Measurements from ENCODE around the gene KASH5. TPM values are rescaled to one million over a fixed set of nuclear protein-coding genes. Genes with fewer than 3 reads are reported as not detected.
A peak's percentile ranks its signal among the peaks of the same experiment; 100 is the strongest.

Gene KASH5
- total and polyA plus RNA-seq, 4 donors = 0.21 to 1.3 (median 0.35) TPM

- Histone ChIP-seq H3K27ac (ENCODE audit: low read depth, low read length) (no peak overlapping the region), H3K9me3 (ENCODE audit: control insufficient read depth, insufficient read depth, low read length) (no peaks in the 10 kb centered on the region)
- WGBS (ENCODE audit: insufficient coverage) = 80% methylated on average over 7 of the region's 8 CpGs
These were observed 20.9 kb downstream of the KASH5 start for GRCh38 chr19:49408816-49409440.

GRCh38 chr19:49409441-49410029 is 21.5 kb downstream of the KASH5 start:
- WGBS (ENCODE audit: insufficient coverage) = 89% methylated on average over 3 of the region's 5 CpGs
- H3K4me3 ChIP-seq (ENCODE audit: low read depth, low read length) = no peak overlapping the region
- H3K9me3 ChIP-seq (ENCODE audit: control insufficient read depth, insufficient read depth, low read length) = no peaks in the 10 kb centered on the region
- H3K36me3 ChIP-seq (ENCODE audit: control insufficient read depth, insufficient read depth, low read length) = no peaks in the 10 kb centered on the region
- no peak overlapping the region for H3K27ac ChIP-seq (ENCODE audit: low read depth, low read length)
- DNase-seq (ENCODE audit: low read depth in 4 of 6, low spot score in 6 of 6) = no peak
- no peaks in the 10 kb centered on the region for H3K27me3 ChIP-seq (ENCODE audit: control insufficient read depth, insufficient read depth, low read length)
- peaks cover 8% of the 10 kb centered on the region for H3K4me1 ChIP-seq (ENCODE audit: control insufficient read depth, insufficient read depth, low read length)

More at GRCh38 chr19:49408816-49409440, 20.9 kb downstream of the KASH5 start:
- Histone ChIP-seq H3K36me3 (ENCODE audit: control insufficient read depth, insufficient read depth, low read length) (no peaks in the 10 kb centered on the region), H3K27me3 (ENCODE audit: control insufficient read depth, insufficient read depth, low read length) (no peaks in the 10 kb centered on the region), H3K4me3 (ENCODE audit: low read depth, low read length) (no peak overlapping the region), H3K4me1 (ENCODE audit: control insufficient read depth, insufficient read depth, low read length) (peaks cover 8% of the 10 kb centered on the region)
- no peak for DNase-seq (ENCODE audit: low read depth in 4 of 6, low spot score in 6 of 6)

GRCh38 chr19:49411681-49412326 is 23.8 kb downstream of the KASH5 start:
- H3K27me3 ChIP-seq (ENCODE audit: control insufficient read depth, insufficient read depth, low read length) = peaks cover 4% of the 10 kb centered on the region
- no peaks in the 10 kb centered on the region for H3K9me3 ChIP-seq (ENCODE audit: control insufficient read depth, insufficient read depth, low read length)
- DNase-seq (ENCODE audit: low read depth in 4 of 6, low spot score in 6 of 6) = no peak
- no peak overlapping the region for H3K27ac ChIP-seq (ENCODE audit: low read depth, low read length)
- H3K4me3 ChIP-seq (ENCODE audit: low read depth, low read length) = no peak overlapping the region
- WGBS (ENCODE audit: insufficient coverage) = 80% methylated on average over 3 of the region's 3 CpGs
- no peaks in the 10 kb centered on the region for H3K36me3 ChIP-seq (ENCODE audit: control insufficient read depth, insufficient read depth, low read length)
- peaks cover 8% of the 10 kb centered on the region for H3K4me1 ChIP-seq (ENCODE audit: control insufficient read depth, insufficient read depth, low read length)

GRCh38 chr19:49413348-49413747 is 25.3 kb downstream of the KASH5 start:
- Histone ChIP-seq H3K27ac (ENCODE audit: low read depth, low read length) (no peak overlapping the region), H3K36me3 (ENCODE audit: control insufficient read depth, insufficient read depth, low read length) (no peaks in the 10 kb centered on the region), H3K4me1 (ENCODE audit: control insufficient read depth, insufficient read depth, low read length) (peaks cover 8% of the 10 kb centered on the region), H3K4me3 (ENCODE audit: low read depth, low read length) (no peak overlapping the region), H3K9me3 (ENCODE audit: control insufficient read depth, insufficient read depth, low read length) (no peaks in the 10 kb centered on the region), H3K27me3 (ENCODE audit: control insufficient read depth, insufficient read depth, low read length) (peaks cover 15% of the 10 kb centered on the region)
- peak in 2 of 6 donors; percentile 65 to 68 for DNase-seq (ENCODE audit: low read depth in 4 of 6, low spot score in 6 of 6)
- 35% methylated on average over 9 of the region's 9 CpGs for WGBS (ENCODE audit: insufficient coverage)

GRCh38 chr19:49414256-49414655 is 26.2 kb downstream of the KASH5 start:
- Histone ChIP-seq H3K4me3 (ENCODE audit: low read depth, low read length) (no peak overlapping the region), H3K9me3 (ENCODE audit: control insufficient read depth, insufficient read depth, low read length) (no peaks in the 10 kb centered on the region), H3K27me3 (ENCODE audit: control insufficient read depth, insufficient read depth, low read length) (peaks cover 24% of the 10 kb centered on the region), H3K27ac (ENCODE audit: low read depth, low read length) (no peak overlapping the region), H3K36me3 (ENCODE audit: control insufficient read depth, insufficient read depth, low read length) (no peaks in the 10 kb centered on the region), H3K4me1 (ENCODE audit: control insufficient read depth, insufficient read depth, low read length) (peaks cover 8% of the 10 kb centered on the region)
- 100% methylated on average over 3 of the region's 3 CpGs for WGBS (ENCODE audit: insufficient coverage)
- DNase-seq (ENCODE audit: low read depth in 4 of 6, low spot score in 6 of 6) = no peak

- no peaks in the 10 kb centered on the region for H3K9me3 ChIP-seq (ENCODE audit: control insufficient read depth, insufficient read depth, low read length)
- no peak for DNase-seq (ENCODE audit: low read depth in 4 of 6, low spot score in 6 of 6)
- H3K4me1 ChIP-seq (ENCODE audit: control insufficient read depth, insufficient read depth, low read length) = peaks cover 8% of the 10 kb centered on the region
- 58% methylated on average over 9 of the region's 15 CpGs for WGBS (ENCODE audit: insufficient coverage)
- no peak overlapping the region for H3K27ac ChIP-seq (ENCODE audit: low read depth, low read length)
- no peaks in the 10 kb centered on the region for H3K36me3 ChIP-seq (ENCODE audit: control insufficient read depth, insufficient read depth, low read length)
- H3K4me3 ChIP-seq (ENCODE audit: low read depth, low read length) = no peak overlapping the region
- peaks cover 34% of the 10 kb centered on the region for H3K27me3 ChIP-seq (ENCODE audit: control insufficient read depth, insufficient read depth, low read length)
These were observed 27.2 kb downstream of the KASH5 start for GRCh38 chr19:49415102-49415809.

GRCh38 chr19:49415810-49416200 is 27.8 kb downstream of the KASH5 start:
- Histone ChIP-seq H3K4me3 (ENCODE audit: low read depth, low read length) (no peak overlapping the region), H3K27me3 (ENCODE audit: control insufficient read depth, insufficient read depth, low read length) (peaks cover 39% of the 10 kb centered on the region), H3K4me1 (ENCODE audit: control insufficient read depth, insufficient read depth, low read length) (peaks cover 8% of the 10 kb centered on the region), H3K9me3 (ENCODE audit: control insufficient read depth, insufficient read depth, low read length) (no peaks in the 10 kb centered on the region), H3K36me3 (ENCODE audit: control insufficient read depth, insufficient read depth, low read length) (no peaks in the 10 kb centered on the region), H3K27ac (ENCODE audit: low read depth, low read length) (no peak overlapping the region)
- WGBS (ENCODE audit: insufficient coverage) = 55% methylated on average over 2 of the region's 2 CpGs
- no peak for DNase-seq (ENCODE audit: low read depth in 4 of 6, low spot score in 6 of 6)

- H3K4me3 ChIP-seq (ENCODE audit: low read depth, low read length) = no peak overlapping the region
- WGBS (ENCODE audit: insufficient coverage) = 29% methylated on average over 5 of the region's 7 CpGs
- no peak overlapping the region for H3K27ac ChIP-seq (ENCODE audit: low read depth, low read length)
- no peaks in the 10 kb centered on the region for H3K36me3 ChIP-seq (ENCODE audit: control insufficient read depth, insufficient read depth, low read length)
- no peaks in the 10 kb centered on the region for H3K9me3 ChIP-seq (ENCODE audit: control insufficient read depth, insufficient read depth, low read length)
- peaks cover 51% of the 10 kb centered on the region for H3K27me3 ChIP-seq (ENCODE audit: control insufficient read depth, insufficient read depth, low read length)
- peaks cover 16% of the 10 kb centered on the region for H3K4me1 ChIP-seq (ENCODE audit: control insufficient read depth, insufficient read depth, low read length)
- DNase-seq (ENCODE audit: low read depth in 4 of 6, low spot score in 6 of 6) = no peak
These were observed 29.0 kb downstream of the KASH5 start for GRCh38 chr19:49417088-49417487.

- Histone ChIP-seq H3K27ac (ENCODE audit: low read depth, low read length) (no peak overlapping the region), H3K9me3 (ENCODE audit: control insufficient read depth, insufficient read depth, low read length) (no peaks in the 10 kb centered on the region), H3K4me1 (ENCODE audit: control insufficient read depth, insufficient read depth, low read length) (peaks cover 25% of the 10 kb centered on the region), H3K4me3 (ENCODE audit: low read depth, low read length) (no peak overlapping the region), H3K36me3 (ENCODE audit: control insufficient read depth, insufficient read depth, low read length) (no peaks in the 10 kb centered on the region), H3K27me3 (ENCODE audit: control insufficient read depth, insufficient read depth, low read length) (peaks cover 65% of the 10 kb centered on the region)
- 67% methylated on average over 1 of the region's 5 CpGs for WGBS (ENCODE audit: insufficient coverage)
- peak in 1 of 6 donors; percentile 91 for DNase-seq (ENCODE audit: low read depth in 4 of 6, low spot score in 6 of 6)
These were observed 30.5 kb downstream of the KASH5 start for GRCh38 chr19:49418511-49418910.
